Keratinocyte (primary cell): ENCODE data around the gene CGB2. TPM values are rescaled to one million over a fixed set of nuclear protein-coding genes. Genes with fewer than 3 reads are reported as not detected.

Experiments used
- DNase-seq: peaks from one replicate; pipeline ENCODE4 v3.0.0-alpha.2; 2011; ENCODE audit warnings: low read depth, missing footprints, low spot score
- FAIRE-seq: peaks from 2 replicates; lab custom pipeline; 2011; peaks lifted over from hg19 to GRCh38; lab: Jason Lieb, UNC
- H2AFZ ChIP-seq: 2 replicates; pipeline ENCODE4 v1.6.0; 2012; ENCODE audit warnings: low read length, control low read depth, inconsistent platforms; ENCODE audit not compliant: control insufficient read depth
- H3K27ac ChIP-seq: 2 replicates; pipeline ENCODE4 v1.5.1; 2011; ENCODE audit warnings: low read length; ENCODE audit not compliant: control insufficient read depth, insufficient read depth
- H3K27me3 ChIP-seq: 3 replicates; pipeline ENCODE4 v1.6.0; 2011; ENCODE audit warnings: low read length; ENCODE audit not compliant: control insufficient read depth, insufficient read depth; ENCODE audit errors: extremely low read depth
- H3K36me3 ChIP-seq, 2 experiments: 2 replicates in 1 of 2; 3 replicates in 1 of 2; pipeline ENCODE4 v1.5.1; 2011; ENCODE audit warnings: low read length in 2 of 2, mild to moderate bottlenecking in 1 of 2; ENCODE audit not compliant: control insufficient read depth in 2 of 2, insufficient read depth in 2 of 2; ENCODE audit errors: extremely low read depth in 1 of 2
- H3K4me1 ChIP-seq: 3 replicates; pipeline ENCODE4 v1.5.1; 2011; ENCODE audit warnings: low read length; ENCODE audit not compliant: control insufficient read depth, insufficient read depth; ENCODE audit errors: extremely low read depth
- H3K4me2 ChIP-seq: 3 replicates; pipeline ENCODE4 v1.6.0; 2011; ENCODE audit warnings: low read depth, low read length; ENCODE audit not compliant: control insufficient read depth, insufficient read depth; ENCODE audit errors: extremely low read depth
- H3K4me3 ChIP-seq, 3 experiments: fragments of 200-600 bp in 1 of 3; sonication (generic) in 1 of 3; 2 replicates in 2 of 3; 3 replicates in 1 of 3; pipeline ENCODE4 v1.5.1; 2011 to 2016; ENCODE audit warnings: low read length in 3 of 3, mild to moderate bottlenecking in 3 of 3, control low read depth in 2 of 3, inconsistent platforms in 1 of 3, low read depth in 1 of 3, mixed read lengths in 1 of 3, mixed run types in 1 of 3, moderate library complexity in 1 of 3; ENCODE audit not compliant: control insufficient read depth in 2 of 3, insufficient read depth in 2 of 3; ENCODE audit errors: extremely low read depth in 1 of 3
- H3K79me2 ChIP-seq: 2 replicates; pipeline ENCODE4 v1.6.0; 2012; ENCODE audit warnings: low read length; ENCODE audit not compliant: control insufficient read depth, insufficient read depth
- H3K9ac ChIP-seq: 3 replicates; pipeline ENCODE4 v1.6.0; 2011; ENCODE audit warnings: low read length; ENCODE audit not compliant: control insufficient read depth, insufficient read depth; ENCODE audit errors: extremely low read depth
- H3K9me1 ChIP-seq: 3 replicates; pipeline ENCODE4 v1.6.0; 2011; ENCODE audit warnings: low read length; ENCODE audit not compliant: control insufficient read depth, insufficient read depth; ENCODE audit errors: extremely low read depth
- H3K9me3 ChIP-seq: 2 replicates; pipeline ENCODE4 v1.5.1; 2012; ENCODE audit warnings: low read depth, low read length; ENCODE audit not compliant: control insufficient read depth
- H4K20me1 ChIP-seq: 3 replicates; pipeline ENCODE4 v1.6.0; 2011; ENCODE audit warnings: low read length; ENCODE audit not compliant: control insufficient read depth, insufficient read depth; ENCODE audit errors: extremely low read depth
- CTCF ChIP-seq, 3 experiments: IDR thresholded peaks in 1 of 3; conservative IDR thresholded peaks in 1 of 3; optimal IDR thresholded peaks in 1 of 3; 2 replicates in 2 of 3; 3 replicates in 1 of 3; pipeline versions ENCODE3 to v1.5.1; 2011; ENCODE audit warnings: low read length in 3 of 3, mild to moderate bottlenecking in 3 of 3, moderate library complexity in 2 of 3, control low read depth in 1 of 3, inconsistent platforms in 1 of 3; ENCODE audit not compliant: insufficient read depth in 2 of 3; ENCODE audit errors: extremely low read depth in 1 of 3
- EZH2 ChIP-seq: IDR thresholded peaks from one replicate; pipeline ENCODE4 v1.6.1; 2012; ENCODE audit warnings: inconsistent platforms, mild to moderate bottlenecking, low read length, moderate library complexity
- dilution Hi-C: fragments of 300-500 bp; cut with MboI; formaldehyde crosslinking; loops from one replicate; pipeline ENCODE4 v1.7.0; 2020; ENCODE audit warnings: low sequenced_read_pairs; ENCODE audit not compliant: extremely low pct_ligation_motif_present
- polyA plus RNA-seq, 5 experiments: library from polyadenylated mRNA; depleted of rRNA in 3 of 5; stranded (reverse) in 3 of 5; stranded (forward) in 1 of 5; unstranded in 1 of 5; fragments of >200 nt; gene quantifications; 1 replicate in 1 of 5; 2 replicates in 3 of 5; 3 replicates in 1 of 5; pipeline versions ENCODE4 v1.2.1 to v1.2.3, GENCODE V29; 2011 to 2012; ENCODE audit warnings: missing spikeins in 2 of 5, low read depth in 1 of 5, low replicate concordance in 1 of 5

Gene CGB2
- polyA plus RNA-seq, 1 donor (not counting 4 experiments of a cell fraction or from before 2014, with no cell fraction given), result not detected

- no peak for TF ChIP-seq EZH2
- TF ChIP-seq CTCF (optimal IDR thresholded peaks at IDR 0.05 in 1 of 3, IDR thresholded peaks at IDR 0.05 in 1 of 3, conservative IDR thresholded peaks at IDR 0.05 in 1 of 3; ENCODE audit: extremely low read depth in 1 of 3, insufficient read depth in 2 of 3, low read length in 3 of 3), result no peak
- DNase-seq, result no peak
- peak; percentile 80 for FAIRE-seq
- Histone ChIP-seq H3K9ac (peak overlapping the region; percentile 95), H2AFZ (no peak overlapping the region), H3K9me1 (peaks cover 3% of the 10 kb centered on the region), H3K79me2 (peaks cover 68% of the 10 kb centered on the region), H3K9me3 (no peaks in the 10 kb centered on the region), H3K4me2 (peak overlapping the region; percentile 88), H3K27me3 (no peaks in the 10 kb centered on the region), H4K20me1 (no peaks in the 10 kb centered on the region), H3K36me3 (peaks cover 25 to 28% of the 10 kb centered on the region in 2 experiments), H3K4me1 (peaks cover 15% of the 10 kb centered on the region), H3K27ac (peak overlapping the region; percentile 92), H3K4me3 (peak overlapping the region; percentile 76 to 98 (median 95))
- dilution Hi-C loops, result no loop called here
These were observed 39.7 kb upstream of the CGB2 start for GRCh38 chr19:48991873-48992580.

GRCh38 chr19:48992581-48993174 lies 39.0 kb upstream of the CGB2 start:
- TF ChIP-seq EZH2, result no peak
- TF ChIP-seq CTCF (optimal IDR thresholded peaks at IDR 0.05 in 1 of 3, IDR thresholded peaks at IDR 0.05 in 1 of 3, conservative IDR thresholded peaks at IDR 0.05 in 1 of 3; ENCODE audit: extremely low read depth in 1 of 3, insufficient read depth in 2 of 3, low read length in 3 of 3), result no peak

More at GRCh38 chr19:48992581-48993174, 39.0 kb upstream of the CGB2 start:
- FAIRE-seq (no peak), DNase-seq (no peak)
- Histone ChIP-seq H3K9me1 (peaks cover 3% of the 10 kb centered on the region), H3K9ac (peak overlapping the region; percentile 95), H3K79me2 (peaks cover 72% of the 10 kb centered on the region), H3K4me1 (peaks cover 15% of the 10 kb centered on the region), H4K20me1 (no peaks in the 10 kb centered on the region), H3K4me3 (peak overlapping the region; percentile 76 to 98 (median 95)), H3K27ac (peak overlapping the region; percentile 92), H3K9me3 (no peaks in the 10 kb centered on the region), H3K36me3 (peaks cover 23 to 24% of the 10 kb centered on the region in 2 experiments), H3K27me3 (no peaks in the 10 kb centered on the region), H3K4me2 (peak overlapping the region; percentile 88), H2AFZ (peak overlapping the region; percentile 53)
- dilution Hi-C loops, result no loop called here
